HL-60 (cell line): Measurements from ENCODE around the gene SMAD4.

Source experiments
- GABPA ChIP-seq: IDR thresholded peaks from 2 replicates; pipeline ENCODE4 v1.6.1; 2012; ENCODE audit warnings: low read depth
- POLR2AphosphoS5 ChIP-seq: IDR thresholded peaks from 2 replicates; pipeline ENCODE4 v1.6.1; 2012; ENCODE audit warnings: low read depth
- TF ChIP-seq, protein P1 (sequence below): IDR thresholded peaks from one replicate; pipeline ENCODE4 v1.5.1; 2011; ENCODE audit warnings: low read length, control low read depth, inconsistent platforms; ENCODE audit not compliant: insufficient read depth

DNA sequence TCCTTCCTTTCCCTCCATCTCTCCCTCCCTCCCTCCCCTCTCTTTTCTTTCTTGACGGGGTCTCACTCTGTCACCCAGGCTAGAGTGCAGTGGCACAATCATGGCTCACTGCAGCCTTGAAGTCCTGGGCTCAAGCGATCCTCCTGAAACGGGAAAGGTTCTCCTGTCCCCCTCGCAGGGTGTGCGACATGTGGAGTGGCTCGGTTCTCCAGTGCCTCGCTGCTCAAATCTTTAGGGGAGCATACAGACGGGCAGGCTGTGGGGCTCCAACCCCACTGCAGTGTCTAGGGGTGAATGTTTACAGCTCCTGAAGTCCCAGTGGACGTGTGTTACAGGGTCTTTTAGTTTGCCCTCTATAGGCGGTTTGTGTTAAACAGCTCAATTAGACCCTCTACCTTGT, 93.5 kb downstream of the SMAD4 start:
- TF ChIP-seq, protein P1, sequence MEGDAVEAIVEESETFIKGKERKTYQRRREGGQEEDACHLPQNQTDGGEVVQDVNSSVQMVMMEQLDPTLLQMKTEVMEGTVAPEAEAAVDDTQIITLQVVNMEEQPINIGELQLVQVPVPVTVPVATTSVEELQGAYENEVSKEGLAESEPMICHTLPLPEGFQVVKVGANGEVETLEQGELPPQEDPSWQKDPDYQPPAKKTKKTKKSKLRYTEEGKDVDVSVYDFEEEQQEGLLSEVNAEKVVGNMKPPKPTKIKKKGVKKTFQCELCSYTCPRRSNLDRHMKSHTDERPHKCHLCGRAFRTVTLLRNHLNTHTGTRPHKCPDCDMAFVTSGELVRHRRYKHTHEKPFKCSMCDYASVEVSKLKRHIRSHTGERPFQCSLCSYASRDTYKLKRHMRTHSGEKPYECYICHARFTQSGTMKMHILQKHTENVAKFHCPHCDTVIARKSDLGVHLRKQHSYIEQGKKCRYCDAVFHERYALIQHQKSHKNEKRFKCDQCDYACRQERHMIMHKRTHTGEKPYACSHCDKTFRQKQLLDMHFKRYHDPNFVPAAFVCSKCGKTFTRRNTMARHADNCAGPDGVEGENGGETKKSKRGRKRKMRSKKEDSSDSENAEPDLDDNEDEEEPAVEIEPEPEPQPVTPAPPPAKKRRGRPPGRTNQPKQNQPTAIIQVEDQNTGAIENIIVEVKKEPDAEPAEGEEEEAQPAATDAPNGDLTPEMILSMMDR, result no peak
- no peak for TF ChIP-seq POLR2AphosphoS5
- no peak for TF ChIP-seq GABPA
